Spleen (tissue), 11 donors: ENCODE measurements around the gene CPNE6. TPM values are rescaled to one million over a fixed set of nuclear protein-coding genes. Genes with fewer than 3 reads are reported as not detected.
A peak's percentile ranks its signal among the peaks of the same experiment; 100 is the strongest.

Experiments
- DNase-seq: peaks from one replicate; pipeline ENCODE4 v3.0.0-alpha.2; 2020
- H3K27ac ChIP-seq, 8 donors: fragments of 200-600 bp; sonication (generic) in 7 of 8; 1 replicate in 4 of 8; 2 replicates in 4 of 8; pipeline versions ENCODE4 v1.5.0 to v1.8.0; 2016 to 2021; ENCODE audit warnings: inconsistent platforms in 4 of 8, mild to moderate bottlenecking in 4 of 8, moderate library complexity in 1 of 8
- H3K27me3 ChIP-seq, 7 donors: fragments of 200-600 bp; sonication (generic) in 6 of 7; replicated peaks in 1 of 7; 1 replicate in 4 of 7; 2 replicates in 3 of 7; pipeline versions ENCODE4 v1.5.0 to v1.8.0; 2016 to 2021; ENCODE audit warnings: inconsistent platforms in 3 of 7, mild to moderate bottlenecking in 1 of 7
- H3K36me3 ChIP-seq, 6 donors: fragments of 200-600 bp; sonication (generic) in 5 of 6; 1 replicate in 4 of 6; 2 replicates in 2 of 6; pipeline versions ENCODE4 v1.5.0 to v1.8.0; 2016 to 2021; ENCODE audit warnings: inconsistent platforms in 2 of 6
- H3K4me1 ChIP-seq, 6 donors: fragments of 200-600 bp; sonication (generic) in 5 of 6; 1 replicate in 3 of 6; 2 replicates in 3 of 6; pipeline versions ENCODE4 v1.5.0 to v1.8.0; 2016 to 2021; ENCODE audit warnings: inconsistent platforms in 3 of 6
- H3K4me3 ChIP-seq, 8 donors: fragments of 200-600 bp; sonication (generic) in 7 of 8; 1 replicate in 4 of 8; 2 replicates in 4 of 8; pipeline versions ENCODE4 v1.5.0 to v1.8.0; 2016 to 2021; ENCODE audit warnings: inconsistent platforms in 4 of 8, mild to moderate bottlenecking in 4 of 8, moderate library complexity in 2 of 8
- H3K9me3 ChIP-seq, 8 donors: fragments of 200-600 bp; sonication (generic) in 7 of 8; 1 replicate in 4 of 8; 2 replicates in 4 of 8; pipeline versions ENCODE4 v1.5.0 to v1.8.0; 2016 to 2021; ENCODE audit warnings: inconsistent platforms in 4 of 8
- CTCF ChIP-seq, 11 experiments: fragments of 200-600 bp in 7 of 11; fragments of 450-650 bp in 4 of 11; sonication (generic) in 4 of 11; IDR thresholded peaks in 8 of 11; conservative IDR thresholded peaks in 3 of 11; 1 replicate in 7 of 11; 2 replicates in 4 of 11; pipeline versions ENCODE4 v1.4.0 to v1.8.0; 2016 to 2021; ENCODE audit warnings: antibody characterized with exemption in 11 of 11, inconsistent platforms in 4 of 11, mild to moderate bottlenecking in 1 of 11
- POLR2A ChIP-seq, 3 donors: fragments of 450-650 bp; IDR thresholded peaks; one replicate each; pipeline ENCODE4 v1.5.1; 2017; ENCODE audit warnings: antibody characterized with exemption in 3 of 3, mild to moderate bottlenecking in 1 of 3
- POLR2AphosphoS5 ChIP-seq, 3 donors: sonication (generic); formaldehyde crosslinking; IDR thresholded peaks; one replicate each; pipeline ENCODE4 v1.5.1; 2017; ENCODE audit warnings: antibody characterized with exemption in 3 of 3
- WGBS, 5 donors: extraction: QIAGEN DNeasy Blood & Tissue Kit in 3 of 5; methylation state at CpG; one replicate each; pipeline versions ENCODE4 v1.1.5 to v1.1.7; 2013 to 2018; 5-methylcytosine and 5-hydroxymethylcytosine counted together
- intact Hi-C: fragments of 100-400 bp; cut with DNase I; formaldehyde crosslinking; loops from one replicate; pipeline ENCODE4 v1.15.0; 2023; ENCODE audit warnings: low total_unique reads
- polyA plus RNA-seq, 3 donors: library from polyadenylated mRNA; stranded (reverse); fragments of 200-250 nt; gene quantifications; one replicate each; pipeline ENCODE4 v1.2.1, GENCODE V29; 2013
- total RNA-seq, 7 donors: library from RNA; depleted of rRNA in 3 of 7; stranded (reverse); fragments of >200 nt in 3 of 7; fragmentation: NEBNext Ultra II Directional in 4 of 7; extraction: Animal tissue kit (Norgen Biotek cat#: 25700) in 4 of 7; gene quantifications; one replicate each; pipeline versions ENCODE4 v1.1.0 to v1.2.1, GENCODE V29; 2016 to 2021
- donor health status: healthy with polysubstance abuse.
- donor health status: DM: no; HTN: no; CAD: no; lungs with moderate emphysema.
- donor health status: DM: no; HTN: no; CAD: no.
- donor health status: Bipolar disorder and iron deficiency.
- donor health status: healthy.
- donor health status: DM: no; HTN: no; CAD: no.
- donor health status: DM: yes; HTN: yes; CAD: no.

The CPNE6 gene
- total and polyA plus RNA-seq, 10 donors = 0.03 to 0.13 TPM; not detected in 8

- Histone ChIP-seq H3K36me3 (peaks cover 0 to 12% (median under 1%) of the 10 kb centered on the region in 6 donors), H3K27ac (peak overlapping the region in 4 of 8 donors; percentile 97 to 100 (median 99)), H3K4me1 (peaks cover 10 to 52% (median 34%) of the 10 kb centered on the region in 6 donors), H3K9me3 (no peaks in the 10 kb centered on the region), H3K27me3 (no peaks in the 10 kb centered on the region), H3K4me3 (no peak overlapping the region)
- TF ChIP-seq POLR2AphosphoS5 (IDR thresholded peaks at IDR 0.05) = no peak
- no peak for TF ChIP-seq CTCF (IDR thresholded peaks at IDR 0.05 in 8 of 11, conservative IDR thresholded peaks at IDR 0.05 in 3 of 11)
- TF ChIP-seq POLR2A (IDR thresholded peaks at IDR 0.05) = no peak
- WGBS, 5 donors = 83 to 91% (median 85%) methylated on average over 4 of the region's 4 CpGs
- intact Hi-C loops = loop anchor here (5.0 kb wide), 1 partner anchor 80 kb away; no protein-coding TSS in a partner anchor
- peak; percentile 35 for DNase-seq
Observed at GRCh38 chr14:24092505-24093206, 21.3 kb downstream of the CPNE6 start.

- WGBS, 5 donors = 76 to 85% (median 82%) methylated on average over 19 of the region's 19 CpGs
Observed at GRCh38 chr14:24093207-24093900, 22.0 kb downstream of the CPNE6 start.

DNA sequence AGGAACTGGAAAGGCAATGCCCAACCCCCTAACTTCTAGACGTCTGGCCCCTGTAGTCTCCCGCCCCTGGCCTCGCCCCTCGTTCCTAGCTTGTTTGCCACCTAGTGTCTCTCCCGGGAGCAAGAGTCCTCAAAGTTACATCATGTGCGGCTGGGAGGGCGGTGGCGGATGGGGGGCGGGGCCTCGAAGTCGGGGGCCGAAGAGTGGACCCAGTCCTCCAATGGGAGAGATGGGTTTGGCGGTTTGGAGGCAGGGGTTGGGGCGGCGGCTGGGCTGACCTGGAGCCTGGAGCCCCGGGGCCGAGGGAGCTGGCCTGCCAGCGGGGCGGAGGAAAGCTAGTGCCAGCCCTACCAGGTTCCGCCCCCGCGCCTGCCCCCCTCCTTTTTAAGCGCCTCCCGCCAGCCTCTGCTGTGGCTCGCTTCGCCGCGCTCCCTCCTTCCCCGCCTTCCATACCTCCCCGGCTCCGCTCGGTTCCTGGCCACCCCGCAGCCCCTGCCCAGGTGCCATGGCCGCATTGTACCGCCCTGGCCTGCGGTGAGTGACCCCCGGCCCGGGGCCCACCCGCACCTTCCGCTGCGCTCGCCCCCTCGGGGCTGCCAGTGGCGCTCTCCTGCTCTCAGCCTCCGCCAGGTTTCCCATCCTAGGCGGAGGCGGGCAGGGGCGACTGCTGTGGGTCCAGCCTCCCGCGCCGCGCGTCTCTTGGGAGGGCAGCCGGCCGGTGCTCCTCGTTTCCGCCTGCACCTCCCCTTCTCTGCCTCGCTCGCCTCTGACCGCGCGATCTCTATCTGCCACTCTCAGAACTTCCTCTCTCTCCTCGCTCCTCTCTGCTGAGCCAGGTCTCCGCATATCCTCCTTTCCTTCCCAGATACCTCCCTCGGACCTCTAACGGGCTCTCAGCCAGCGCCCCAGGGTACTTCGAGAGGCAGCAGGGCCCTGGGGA, 22.8 kb downstream of the CPNE6 start, which contains the start of gene PCK2:
Gene PCK2 (plus strand): TSS at position 411 of the 940 bp plus-strand sequence. CDS start 95 bp downstream, at position 506.
- TF ChIP-seq POLR2AphosphoS5 (IDR thresholded peaks at IDR 0.05) (peak; percentile 89 to 90 (median 89)), CTCF (IDR thresholded peaks at IDR 0.05 in 8 of 11, conservative IDR thresholded peaks at IDR 0.05 in 3 of 11) (peak in 6 of 11 experiments; percentile 1 to 46 (median 18)), POLR2A (IDR thresholded peaks at IDR 0.05) (peak in 1 of 3 donors; percentile 15)
- peak within 1 kb of the TSS; percentile 96 to 100 (median 99) for H3K27ac ChIP-seq
- H3K36me3 ChIP-seq = peaks cover 0 to 27% (median 16%) of the 10 kb centered on the region in 6 donors
- 0 to 1% (median 0%) methylated on average over 55 to 68 of the region's 68 CpGs for whole genome bisulfite sequencing, 5 donors
- peak; percentile 96 for DNase-seq
- intact Hi-C loops = loop anchor here (5.0 kb wide), 1 partner anchor 82 kb away; no protein-coding TSS in a partner anchor
- no peaks in the 10 kb centered on the region for H3K9me3 ChIP-seq
- H3K4me3 ChIP-seq = peak within 1 kb of the TSS; percentile 63 to 91 (median 77)
- H3K4me1 ChIP-seq = peaks cover 10 to 52% (median 34%) of the 10 kb centered on the region in 6 donors
- H3K27me3 ChIP-seq = no peaks in the 10 kb centered on the region

More at GRCh38 chr14:24093207-24093900, 22.0 kb downstream of the CPNE6 start:
- Histone ChIP-seq H3K27me3 (no peaks in the 10 kb centered on the region), H3K36me3 (peaks cover 0 to 19% (median 8%) of the 10 kb centered on the region in 6 donors), H3K9me3 (no peaks in the 10 kb centered on the region), H3K4me3 (peak overlapping the region in 7 of 8 donors; percentile 63 to 90 (median 73)), H3K4me1 (peaks cover 10 to 52% (median 34%) of the 10 kb centered on the region in 6 donors), H3K27ac (peak overlapping the region; percentile 96 to 100 (median 99))
- TF ChIP-seq POLR2A (IDR thresholded peaks at IDR 0.05) = no peak
- no peak for TF ChIP-seq CTCF (IDR thresholded peaks at IDR 0.05 in 8 of 11, conservative IDR thresholded peaks at IDR 0.05 in 3 of 11)
- DNase-seq = peak; percentile 72
- intact Hi-C loops = loop anchor here (5.0 kb wide), 1 partner anchor 81 kb away; no protein-coding TSS in a partner anchor
